Activated CD4-positive, alpha-beta T cell treated with anti-CD3 and anti-CD28 coated beads, Interleukin-2, amount 10 ng/mL, durations not matched to agents 7 days and 5 days (primary cell): ENCODE results near the gene ATXN1. TPM values are rescaled to one million over a fixed set of nuclear protein-coding genes. Genes with fewer than 3 reads are reported as not detected.

Experiments used
- CTCF ChIA-PET: fragments of 350-600 bp; sonication (Branson Sonifier 250); formaldehyde crosslinking; loops from one replicate; lab custom pipeline; 2021; ENCODE audit warnings: antibody characterized with exemption; lab: Charles Lee
- POLR2A ChIA-PET: fragments of 350-600 bp; sonication (Branson Sonifier 250); formaldehyde crosslinking; loops from one replicate; lab custom pipeline; 2021; ENCODE audit warnings: antibody characterized with exemption; lab: Charles Lee
- DNase-seq: peaks from one replicate; pipeline ENCODE4 v3.0.0-alpha.2; 2020
- H3K27ac Mint-ChIP-seq: one replicate; pipeline ENCODE4 v1.8.0; 2021; ENCODE audit warnings: mild to moderate bottlenecking, moderate library complexity, mixed read lengths
- H3K27me3 Mint-ChIP-seq: one replicate; pipeline ENCODE4 v1.8.0; 2021; ENCODE audit warnings: mixed read lengths
- H3K36me3 Mint-ChIP-seq: one replicate; pipeline ENCODE4 v1.8.0; 2021; ENCODE audit warnings: low read depth, mixed read lengths
- H3K4me1 Mint-ChIP-seq: one replicate; pipeline ENCODE4 v1.8.0; 2021; ENCODE audit warnings: mixed read lengths
- H3K4me3 Mint-ChIP-seq: one replicate; pipeline ENCODE4 v1.8.0; 2021; ENCODE audit warnings: mild to moderate bottlenecking, moderate library complexity, mixed read lengths
- H3K9me3 Mint-ChIP-seq: one replicate; pipeline ENCODE4 v1.8.0; 2021; ENCODE audit warnings: mixed read lengths
- total RNA-seq, 2 experiments: library from RNA; stranded (reverse); gene quantifications; one replicate each; pipeline ENCODE4 v1.2.3, GENCODE V29; 2021

The ATXN1 gene
- total RNA-seq, 2 experiments from 2014 or later: 36.0 to 40.4 TPM

DNA sequence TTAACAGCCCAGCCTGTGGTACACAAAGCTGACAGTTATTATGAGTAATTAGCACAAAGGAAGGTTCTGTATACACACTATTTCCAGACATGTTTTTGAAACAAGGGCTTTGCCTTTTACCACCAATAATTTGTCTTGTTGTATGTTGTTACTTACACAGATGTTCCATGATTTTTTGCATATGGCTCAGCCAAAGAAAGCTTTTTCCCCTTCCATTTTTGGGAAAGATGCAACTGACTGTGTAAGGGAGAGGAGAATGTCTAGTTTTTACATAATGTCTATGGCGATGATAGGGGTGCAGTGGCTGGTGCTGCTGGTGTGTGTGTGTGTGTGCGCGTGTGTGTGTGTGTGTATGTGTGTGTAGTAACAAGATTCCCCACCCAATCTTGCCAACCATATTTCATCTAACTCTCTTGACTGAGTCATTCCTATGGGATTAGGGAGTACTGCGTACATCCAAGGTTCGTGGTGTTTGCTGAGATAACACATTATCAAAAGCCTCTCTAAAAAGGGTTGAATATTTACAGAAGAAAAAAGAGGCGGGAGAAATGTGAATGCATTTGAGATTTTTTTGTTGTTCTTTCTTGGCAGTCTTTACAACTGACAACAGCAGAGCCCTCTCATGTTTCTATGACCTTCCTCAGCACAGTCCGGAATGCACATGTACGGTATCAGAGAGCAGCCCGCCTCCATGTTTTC, 330.7 kb downstream of the ATXN1 start:
- no peak for DNase-seq
- no peak overlapping the region for H3K27ac Mint-ChIP-seq
- H3K4me3 Mint-ChIP-seq: no peak overlapping the region
- H3K36me3 Mint-ChIP-seq: peaks cover 24% of the 10 kb centered on the region
- no peaks in the 10 kb centered on the region for H3K27me3 Mint-ChIP-seq
- POLR2A ChIA-PET: interaction anchor here (0.6 kb wide), 1 partner anchor 83 kb away, joined by 5 read pairs; no protein-coding TSS in a partner anchor
- peaks cover 33% of the 10 kb centered on the region for H3K4me1 Mint-ChIP-seq
- no peaks in the 10 kb centered on the region for H3K9me3 Mint-ChIP-seq
- CTCF ChIA-PET: interaction anchor here (2.6 kb wide), 1 partner anchor 11 kb away, joined by 11 read pairs; no protein-coding TSS in a partner anchor

DNA sequence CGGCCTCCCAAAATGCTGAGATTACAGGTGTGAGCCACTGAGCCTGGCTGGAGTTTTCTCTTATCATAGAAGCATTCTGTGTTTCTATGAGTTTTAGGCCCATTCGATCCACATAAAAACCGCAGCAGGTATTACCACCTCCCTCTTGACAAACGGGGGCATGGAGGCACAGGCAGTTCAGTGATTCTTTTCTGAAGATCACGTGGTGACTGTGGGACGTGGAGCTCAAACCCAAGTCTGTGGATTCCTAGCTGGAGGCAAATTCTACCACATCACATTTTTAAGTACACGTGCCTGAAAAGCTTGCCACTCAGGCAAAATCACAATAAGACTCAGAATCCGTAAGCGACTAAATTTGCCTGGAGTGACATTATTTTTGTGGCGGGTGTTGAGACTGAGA, 331.6 kb downstream of the ATXN1 start:
- H3K27me3 Mint-ChIP-seq: no peaks in the 10 kb centered on the region

DNA sequence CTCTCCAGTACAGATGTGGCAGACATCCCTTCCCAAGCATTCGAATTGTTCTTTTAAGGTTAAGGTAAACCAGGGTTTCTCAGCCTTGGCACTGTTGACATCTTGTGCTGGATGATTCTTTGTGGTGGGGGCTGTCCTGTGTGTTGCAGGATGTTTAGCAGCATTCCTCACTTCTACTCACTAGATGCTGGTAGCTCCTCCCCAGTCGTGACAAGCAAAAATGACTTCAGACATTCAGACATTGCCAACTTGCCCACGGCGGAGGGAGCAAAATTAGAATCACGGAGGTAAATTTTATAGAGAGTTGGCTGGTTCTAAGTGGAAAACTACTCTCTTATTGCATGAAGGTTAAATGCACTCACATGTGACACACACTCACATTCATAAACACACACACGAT, 334.1 kb downstream of the ATXN1 start:
- peaks cover 26% of the 10 kb centered on the region for H3K4me1 Mint-ChIP-seq
- H3K9me3 Mint-ChIP-seq: no peaks in the 10 kb centered on the region
- peaks cover 23% of the 10 kb centered on the region for H3K36me3 Mint-ChIP-seq
- ChIA-PET POLR2A (no interaction called here), CTCF (interaction anchor here (0.6 to 0.7 kb wide), 2 partner anchors 45 to 254 kb away, joined by 3 read pairs; no protein-coding TSS in a partner anchor)
- DNase-seq: no peak
- no peak overlapping the region for H3K27ac Mint-ChIP-seq
- H3K27me3 Mint-ChIP-seq: no peaks in the 10 kb centered on the region
- H3K4me3 Mint-ChIP-seq: no peak overlapping the region

More for the DNA sequence above, 331.6 kb downstream of the ATXN1 start:
- Mint-ChIP-seq H3K9me3 (no peaks in the 10 kb centered on the region), H3K36me3 (peaks cover 16% of the 10 kb centered on the region), H3K27ac (no peak overlapping the region), H3K4me1 (peaks cover 25% of the 10 kb centered on the region), H3K4me3 (no peak overlapping the region)
- POLR2A ChIA-PET: interaction anchor here (0.6 kb wide), 1 partner anchor 84 kb away, joined by 5 read pairs; no protein-coding TSS in a partner anchor
- CTCF ChIA-PET: interaction anchor here (0.5 to 2.6 kb wide), 2 partner anchors 10 to 15 kb away, joined by 4 to 11 read pairs; no protein-coding TSS in a partner anchor
- DNase-seq: no peak

DNA sequence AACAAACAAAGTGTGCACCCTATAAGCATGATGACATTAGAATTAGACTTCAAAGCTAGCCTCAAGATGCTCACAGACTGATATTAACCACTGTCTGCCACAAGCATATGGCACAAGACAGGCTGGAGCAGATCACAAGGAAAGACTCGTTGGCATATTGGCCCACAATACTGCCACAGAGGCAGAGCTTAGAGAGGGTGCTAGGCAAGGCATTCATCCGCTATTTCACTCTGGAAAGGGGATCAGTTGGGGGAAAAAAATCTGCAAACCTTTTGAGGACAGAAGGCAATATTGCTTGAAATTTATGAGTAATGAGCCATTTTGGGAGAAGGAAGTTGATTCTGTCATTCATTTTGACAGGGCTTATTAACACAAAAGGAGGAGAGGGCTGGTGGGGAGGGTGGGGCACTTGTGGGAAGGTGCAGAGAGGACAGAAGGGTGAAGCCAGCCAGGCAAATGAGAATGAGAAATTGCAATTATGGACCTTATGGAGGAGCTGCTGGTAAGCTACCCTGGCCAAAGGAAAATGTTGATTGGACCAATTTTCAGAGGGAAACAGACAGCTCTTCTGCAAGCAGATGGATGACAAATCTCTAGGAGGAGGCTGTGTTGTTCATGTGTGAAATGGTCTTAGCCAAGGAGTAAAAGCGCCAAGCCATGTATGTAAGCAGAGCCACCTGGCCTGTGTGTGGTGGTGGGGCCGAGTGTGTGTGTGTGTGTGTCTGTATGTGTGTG, 335.2 kb downstream of the ATXN1 start:
- H3K27ac Mint-ChIP-seq: no peak overlapping the region
- CTCF ChIA-PET: interaction anchor here (0.6 to 1.0 kb wide), 4 partner anchors 15 to 448 kb away, joined by 3 to 4 read pairs (median 3); no protein-coding TSS in a partner anchor

DNA sequence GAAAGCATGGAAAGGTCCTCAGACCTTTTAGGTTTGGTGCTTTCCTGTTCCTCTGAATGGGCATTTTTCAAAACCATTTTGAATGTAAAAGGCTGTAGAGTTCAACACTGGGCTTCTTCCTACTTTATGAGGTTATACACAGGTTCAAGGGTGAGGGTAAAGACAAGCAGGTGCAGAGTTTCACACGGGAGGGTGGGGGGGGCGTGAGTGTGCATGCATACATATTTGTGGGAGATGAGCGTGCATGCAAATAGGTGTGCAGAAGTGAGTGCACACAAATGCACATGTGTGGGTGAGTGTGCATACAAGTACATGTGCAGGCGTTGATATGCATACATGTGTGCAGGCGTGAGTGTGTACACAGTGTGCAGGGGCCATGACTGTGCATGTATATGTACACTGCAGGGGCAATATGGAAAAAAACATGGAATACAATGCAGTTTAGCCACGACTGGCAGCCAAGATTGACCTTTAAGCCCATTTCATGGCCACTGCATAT, 339.7 kb downstream of the ATXN1 start:
- POLR2A ChIA-PET: no interaction called here
- H3K9me3 Mint-ChIP-seq: no peaks in the 10 kb centered on the region
- peaks cover 48% of the 10 kb centered on the region for H3K4me1 Mint-ChIP-seq
- CTCF ChIA-PET: interaction anchor here (1.5 to 4.3 kb wide), 2 partner anchors 11 to 16 kb away, joined by 4 to 23 read pairs; no protein-coding TSS in a partner anchor
- peaks cover 12% of the 10 kb centered on the region for H3K36me3 Mint-ChIP-seq
- H3K27ac Mint-ChIP-seq: peak overlapping the region; percentile 98
- H3K4me3 Mint-ChIP-seq: peak overlapping the region; percentile 59
- DNase-seq: no peak
- H3K27me3 Mint-ChIP-seq: no peaks in the 10 kb centered on the region

More for the DNA sequence above, 335.2 kb downstream of the ATXN1 start:
- Mint-ChIP-seq H3K4me1 (peaks cover 29% of the 10 kb centered on the region), H3K27me3 (no peaks in the 10 kb centered on the region), H3K4me3 (no peak overlapping the region), H3K36me3 (peaks cover 19% of the 10 kb centered on the region), H3K9me3 (no peaks in the 10 kb centered on the region)
- DNase-seq: no peak
- POLR2A ChIA-PET: no interaction called here

DNA sequence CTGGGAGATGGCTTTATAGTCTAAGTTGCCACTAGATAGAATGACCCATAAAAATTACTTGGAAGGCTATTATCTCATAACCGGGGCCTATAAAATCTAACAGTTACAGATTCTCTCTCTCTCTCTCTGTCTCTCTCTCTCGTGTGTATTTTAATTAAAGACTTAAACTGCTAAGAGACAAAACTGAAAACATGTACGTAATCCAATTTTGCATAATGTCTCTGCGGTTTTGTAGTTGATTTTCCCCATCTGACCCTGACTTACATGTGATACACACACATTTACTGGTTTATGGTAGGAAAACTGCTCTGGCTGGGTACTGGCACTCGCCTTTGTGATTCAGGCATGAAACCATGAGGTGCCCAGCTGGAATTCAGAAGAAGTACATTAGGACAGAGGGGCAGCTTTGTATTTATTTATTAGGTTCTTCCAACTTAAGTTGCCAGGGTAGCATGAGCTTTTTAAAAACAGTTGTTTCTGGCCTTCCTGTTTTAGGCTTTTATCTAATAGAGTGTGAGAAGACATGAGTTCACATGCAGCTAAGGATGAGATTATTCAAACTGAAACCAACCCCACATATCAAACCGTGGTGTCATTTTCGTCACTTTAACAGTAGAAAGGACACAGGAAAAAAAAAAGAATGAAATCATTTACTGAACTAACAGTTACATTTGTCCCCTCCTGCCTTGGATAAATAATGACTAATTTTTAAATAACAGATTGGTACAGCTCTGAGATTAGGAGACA, 340.4 kb downstream of the ATXN1 start:
- DNase-seq: peak; percentile 53
- H3K4me1 Mint-ChIP-seq: peaks cover 50% of the 10 kb centered on the region
- H3K4me3 Mint-ChIP-seq: peak overlapping the region; percentile 59
- POLR2A ChIA-PET: no interaction called here
- H3K9me3 Mint-ChIP-seq: no peaks in the 10 kb centered on the region
- peak overlapping the region; percentile 98 for H3K27ac Mint-ChIP-seq
- CTCF ChIA-PET: interaction anchor here (0.7 to 4.3 kb wide), 6 partner anchors 8 to 1816 kb away, joined by 3 to 23 read pairs (median 4); no protein-coding TSS in a partner anchor
- H3K27me3 Mint-ChIP-seq: no peaks in the 10 kb centered on the region
- H3K36me3 Mint-ChIP-seq: peaks cover 11% of the 10 kb centered on the region

DNA sequence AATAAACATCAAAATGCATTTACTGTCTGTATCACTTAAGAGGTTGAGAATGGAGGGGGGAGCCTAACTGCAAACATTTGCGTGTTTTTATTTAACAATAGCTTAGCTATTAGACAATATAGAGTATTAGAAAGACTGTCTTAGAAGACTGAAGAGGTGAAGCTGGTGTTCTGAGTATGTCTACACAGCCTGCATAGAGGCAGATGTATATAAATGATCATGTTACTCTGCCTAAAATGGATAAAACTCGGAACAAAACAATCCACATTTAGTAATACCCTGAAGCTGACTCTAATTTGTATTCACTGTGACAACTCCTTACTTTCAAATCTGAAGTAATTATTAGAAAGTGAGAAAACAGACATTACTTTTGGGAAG, 340.9 kb downstream of the ATXN1 start:
- ChIA-PET POLR2A (no interaction called here), CTCF (interaction anchor here (0.7 to 4.3 kb wide), 4 partner anchors 9 to 1816 kb away, joined by 3 to 23 read pairs (median 7); no protein-coding TSS in a partner anchor)
- Mint-ChIP-seq H3K4me1 (peaks cover 51% of the 10 kb centered on the region), H3K4me3 (no peak overlapping the region), H3K36me3 (peaks cover 10% of the 10 kb centered on the region), H3K27ac (peak overlapping the region; percentile 98), H3K27me3 (no peaks in the 10 kb centered on the region), H3K9me3 (no peaks in the 10 kb centered on the region)
- no peak for DNase-seq

DNA sequence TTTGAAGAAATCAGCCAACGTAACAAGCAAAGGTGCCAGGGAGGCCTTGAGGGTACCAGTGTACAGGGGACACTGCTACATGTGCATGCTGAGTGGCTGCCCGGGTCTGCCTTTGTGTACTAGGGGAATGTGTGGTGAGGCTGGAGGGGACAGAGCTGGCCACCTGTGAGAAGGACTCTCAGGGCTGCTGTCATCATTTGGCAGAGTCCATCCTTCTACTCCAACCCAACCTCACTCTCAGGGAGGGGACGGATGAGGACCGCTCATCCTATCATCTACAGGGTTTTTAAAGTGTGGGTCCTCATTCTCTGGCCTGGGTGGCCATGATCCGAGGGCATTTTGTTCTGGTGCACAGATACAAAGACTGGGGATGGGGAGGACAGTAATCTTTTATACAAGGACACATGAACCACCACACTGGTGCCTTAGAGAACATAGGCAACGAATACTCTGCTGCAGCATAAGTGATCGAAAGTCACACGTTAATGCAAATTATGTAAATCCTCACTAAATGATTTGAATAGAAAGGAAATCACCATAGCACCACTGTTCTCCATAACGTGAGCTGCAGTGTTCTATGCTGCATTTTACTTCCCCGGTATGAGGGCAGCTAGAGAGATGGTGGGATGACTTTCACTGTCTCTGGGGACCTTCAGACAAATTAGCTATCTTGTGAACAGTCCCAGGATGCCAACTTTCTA, 341.5 kb downstream of the ATXN1 start:
- Mint-ChIP-seq H3K36me3 (peaks cover 10% of the 10 kb centered on the region), H3K27ac (peak overlapping the region; percentile 98), H3K4me3 (no peak overlapping the region), H3K27me3 (no peaks in the 10 kb centered on the region), H3K4me1 (peaks cover 51% of the 10 kb centered on the region), H3K9me3 (no peaks in the 10 kb centered on the region)
- ChIA-PET CTCF (interaction anchor here (0.7 to 4.3 kb wide), 4 partner anchors 9 to 1817 kb away, joined by 3 to 23 read pairs (median 7); no protein-coding TSS in a partner anchor), POLR2A (no interaction called here)
- no peak for DNase-seq

DNA sequence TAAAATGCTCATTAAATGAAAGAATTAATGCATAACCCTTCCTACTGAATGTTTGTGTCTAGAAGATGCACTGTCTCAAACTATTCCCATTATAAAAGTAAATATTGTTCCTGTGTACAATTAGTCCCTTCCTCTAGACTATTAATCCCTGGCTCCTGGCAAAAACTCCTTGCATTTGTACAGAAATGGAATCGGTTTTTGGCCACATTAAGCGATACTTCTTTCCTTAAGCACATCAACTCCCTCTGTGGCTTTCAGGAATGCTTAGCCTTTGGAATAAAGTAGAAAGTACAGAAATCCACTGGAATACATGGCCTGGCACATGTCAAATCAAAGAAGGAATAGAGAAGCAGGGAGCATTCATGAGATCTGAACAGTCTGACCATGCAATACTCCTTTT, 343.1 kb downstream of the ATXN1 start:
- peaks cover 61% of the 10 kb centered on the region for H3K4me1 Mint-ChIP-seq
- no peak overlapping the region for H3K27ac Mint-ChIP-seq
- no peaks in the 10 kb centered on the region for H3K27me3 Mint-ChIP-seq
- no peaks in the 10 kb centered on the region for H3K9me3 Mint-ChIP-seq
- peaks cover 7% of the 10 kb centered on the region for H3K36me3 Mint-ChIP-seq
- ChIA-PET CTCF (interaction anchor here (4.3 kb wide), 1 partner anchor 8 kb away, joined by 23 read pairs; no protein-coding TSS in a partner anchor), POLR2A (no interaction called here)
- H3K4me3 Mint-ChIP-seq: no peak overlapping the region
- no peak for DNase-seq

DNA sequence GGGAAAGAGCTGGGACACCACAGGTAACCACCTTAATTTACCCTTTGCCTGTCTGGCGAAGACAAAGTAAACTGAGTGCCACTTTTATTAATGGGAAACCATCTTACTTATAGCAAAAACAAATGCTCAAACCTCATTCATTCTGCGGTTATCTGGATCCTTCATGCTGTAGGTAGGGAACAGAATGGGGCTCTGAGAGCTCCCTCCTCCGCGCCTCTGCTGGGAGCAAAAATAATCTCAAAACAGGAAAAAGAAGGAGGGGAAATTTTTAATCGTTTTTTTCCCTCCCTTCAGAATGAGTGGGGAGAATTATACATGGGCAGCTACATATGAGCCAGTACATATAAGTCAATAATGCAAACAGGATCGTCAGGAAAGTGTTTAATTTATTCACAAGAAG, 345.6 kb downstream of the ATXN1 start:
- POLR2A ChIA-PET: no interaction called here
- peaks cover 43% of the 10 kb centered on the region for H3K4me1 Mint-ChIP-seq

DNA sequence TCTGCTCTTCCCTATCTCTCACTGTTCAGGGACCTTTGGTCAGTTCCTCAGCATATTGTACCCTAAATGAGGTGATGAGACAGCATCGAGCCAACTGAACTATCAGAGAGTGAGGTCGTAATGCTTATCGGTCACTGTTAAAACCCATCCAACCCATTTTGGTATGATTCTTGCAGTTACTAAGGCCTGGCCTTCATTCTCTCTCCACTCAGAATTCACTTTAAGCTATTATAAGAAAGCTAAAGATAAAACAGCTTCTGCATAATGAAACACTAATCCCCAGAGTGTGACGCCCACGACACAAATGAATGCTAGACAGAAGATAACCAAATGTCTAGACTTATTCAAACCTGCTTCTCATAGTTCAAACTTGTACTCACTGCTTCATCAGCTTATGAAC, 347.1 kb downstream of the ATXN1 start:
- no peaks in the 10 kb centered on the region for H3K27me3 Mint-ChIP-seq
- peak overlapping the region; percentile 92 for H3K27ac Mint-ChIP-seq
- peaks cover 3% of the 10 kb centered on the region for H3K36me3 Mint-ChIP-seq
- no peaks in the 10 kb centered on the region for H3K9me3 Mint-ChIP-seq
- H3K4me1 Mint-ChIP-seq: peaks cover 37% of the 10 kb centered on the region
- ChIA-PET CTCF (interaction anchor here (0.6 to 2.8 kb wide), 9 partner anchors 8 to 1741 kb away, joined by 3 to 10 read pairs (median 3); partner anchors contain the start of genes KDM1B and TPMT), POLR2A (interaction anchor here (0.5 kb wide), 1 partner anchor 98 kb away, joined by 3 read pairs; no protein-coding TSS in a partner anchor)
- no peak for DNase-seq
- H3K4me3 Mint-ChIP-seq: peak overlapping the region; percentile 37

More for the DNA sequence above, 345.6 kb downstream of the ATXN1 start:
- DNase-seq: no peak
- Mint-ChIP-seq H3K9me3 (no peaks in the 10 kb centered on the region), H3K4me3 (no peak overlapping the region), H3K36me3 (peaks cover 3% of the 10 kb centered on the region), H3K27me3 (no peaks in the 10 kb centered on the region), H3K27ac (no peak overlapping the region)
- CTCF ChIA-PET: interaction anchor here (1.1 to 2.8 kb wide), 4 partner anchors 8 to 19 kb away, joined by 3 to 10 read pairs (median 6); no protein-coding TSS in a partner anchor
